Measurements from ENCODE around the gene IGSF9.

GRCh38 chr1:159941591-159942560 lies 3.5 kb downstream of the IGSF9 start:
- TF ChIP-seq POLR2A (IDR thresholded peaks at IDR 0.05; ENCODE audit: low read depth) (no peak), CTCF (IDR thresholded peaks at IDR 0.05) (no peak), POLR2AphosphoS5 (IDR thresholded peaks at IDR 0.05) (no peak), EP300 (IDR thresholded peaks at IDR 0.05) (no peak)
